H1 (cell line): ENCODE results near the gene ADGRB3. TPM values are rescaled to one million over a fixed set of nuclear protein-coding genes. Genes with fewer than 3 reads are reported as not detected.

Experiments
- CTCF ChIA-PET: fragments of 300-600 bp; sonication (Branson Sonifier 250); formaldehyde crosslinking; loops from one replicate; lab custom pipeline; 2021; ENCODE audit not compliant: partially characterized antibody; lab: Charles Lee
- POLR2A ChIA-PET: fragments of 300-600 bp; sonication (Branson Sonifier 250); formaldehyde crosslinking; loops from one replicate; lab custom pipeline; 2021; ENCODE audit warnings: inconsistent platforms; ENCODE audit not compliant: partially characterized antibody; lab: Charles Lee
- DNase-seq, 2 experiments: peaks; one replicate each; pipeline versions ENCODE4 v3.0.0 to v3.0.0-alpha.2; 2010 to 2022; ENCODE audit warnings: low spot score in 2 of 2, low read depth in 1 of 2, mixed read lengths in 1 of 2
- FAIRE-seq: peaks from 2 replicates; lab custom pipeline; 2011; peaks lifted over from hg19 to GRCh38; lab: Jason Lieb, UNC
- H2AFZ ChIP-seq: 2 replicates; pipeline ENCODE4 v1.8.1; 2012; ENCODE audit warnings: low read length, inconsistent platforms
- H2AK5ac ChIP-seq: 2 replicates; pipeline ENCODE4 v1.6.1; 2013; ENCODE audit warnings: low read depth, low read length
- H2BK120ac ChIP-seq: replicated peaks from 2 replicates; pipeline ENCODE3; 2013; ENCODE audit warnings: low read depth, low read length, inconsistent platforms
- H2BK12ac ChIP-seq: 2 replicates; pipeline ENCODE4 v1.6.1; 2013; ENCODE audit warnings: low read depth, low read length
- H2BK15ac ChIP-seq: 2 replicates; pipeline ENCODE4 v1.6.1; 2013; ENCODE audit warnings: low read length
- H2BK20ac ChIP-seq: 2 replicates; pipeline ENCODE4 v1.6.1; 2013; ENCODE audit warnings: low read length
- H2BK5ac ChIP-seq: 2 replicates; pipeline ENCODE4 v1.6.1; 2013; ENCODE audit warnings: low read depth, low read length
- H3K14ac ChIP-seq: 2 replicates; pipeline ENCODE4 v1.6.1; 2013; ENCODE audit warnings: inconsistent platforms; ENCODE audit not compliant: insufficient read length
- H3K18ac ChIP-seq: 2 replicates; pipeline ENCODE4 v1.6.1; 2013; ENCODE audit warnings: low read length; ENCODE audit errors: extremely low read depth
- H3K23ac ChIP-seq: 2 replicates; pipeline ENCODE4 v1.6.1; 2013; ENCODE audit warnings: inconsistent platforms; ENCODE audit not compliant: insufficient read length
- H3K23me2 ChIP-seq: 2 replicates; pipeline ENCODE4 v1.6.1; 2013; ENCODE audit warnings: low read depth, low read length
- H3K27ac ChIP-seq: 2 replicates; pipeline ENCODE4 v1.6.1; 2011; ENCODE audit warnings: low read depth, low read length, inconsistent platforms
- H3K27me3 ChIP-seq, 4 experiments: replicated peaks in 1 of 4; 1 replicate in 1 of 4; 2 replicates in 3 of 4; pipeline versions ENCODE4 v1.6.1 to v1.8.1; 2011 to 2013; ENCODE audit warnings: low read length in 3 of 4, mild to moderate bottlenecking in 3 of 4, inconsistent platforms in 2 of 4, mixed read lengths in 2 of 4, moderate library complexity in 1 of 4; ENCODE audit not compliant: control insufficient read depth in 3 of 4, insufficient read depth in 3 of 4; ENCODE audit errors: extremely low read depth in 1 of 4
- H3K36me3 ChIP-seq, 4 experiments: 2 replicates each; pipeline versions ENCODE4 v1.6.1 to v1.8.1; 2011 to 2013; ENCODE audit warnings: mild to moderate bottlenecking in 4 of 4, low read length in 3 of 4, moderate library complexity in 2 of 4, control low read depth in 1 of 4, inconsistent platforms in 1 of 4; ENCODE audit not compliant: insufficient read depth in 4 of 4, control insufficient read depth in 2 of 4
- H3K4ac ChIP-seq: replicated peaks from 2 replicates; pipeline ENCODE3; 2013; ENCODE audit warnings: low read length, low read depth, mixed read lengths, inconsistent platforms; ENCODE audit not compliant: insufficient read length
- H3K4me1 ChIP-seq, 4 experiments: replicated peaks in 1 of 4; 1 replicate in 1 of 4; 2 replicates in 3 of 4; pipeline versions ENCODE4 v1.6.1 to v1.8.1; 2011 to 2013; ENCODE audit warnings: low read length in 3 of 4, inconsistent platforms in 2 of 4, mixed read lengths in 1 of 4; ENCODE audit not compliant: insufficient read depth in 4 of 4, control insufficient read depth in 3 of 4
- H3K4me2 ChIP-seq, 2 experiments: 2 replicates each; pipeline versions ENCODE4 v1.6.1 to v1.8.1; 2011 to 2013; ENCODE audit warnings: low read depth in 2 of 2, low read length in 2 of 2, control low read depth in 1 of 2, inconsistent platforms in 1 of 2, mild to moderate bottlenecking in 1 of 2; ENCODE audit not compliant: insufficient read depth in 1 of 2
- H3K4me3 ChIP-seq, 4 experiments: fragments of 200-600, 300-600 bp in 1 of 4; sonication (generic), shearing (Covaris generic), sonication (Bioruptor Twin) in 1 of 4; 2 replicates each; pipeline versions ENCODE4 v1.5.1 to v1.8.1; 2011 to 2016; ENCODE audit warnings: low read length in 4 of 4, low read depth in 3 of 4, control low read depth in 2 of 4, inconsistent platforms in 2 of 4, mild to moderate bottlenecking in 2 of 4, mixed read lengths in 1 of 4, moderate library complexity in 1 of 4; ENCODE audit not compliant: insufficient read depth in 2 of 4; ENCODE audit errors: extremely low read depth in 1 of 4
- H3K56ac ChIP-seq: replicated peaks from 2 replicates; pipeline ENCODE3; 2013; ENCODE audit warnings: low read depth, mild to moderate bottlenecking, mixed read lengths, low read length, inconsistent platforms; ENCODE audit not compliant: insufficient read length
- H3K79me1 ChIP-seq: 2 replicates; pipeline ENCODE4 v1.6.1; 2013; ENCODE audit warnings: low read depth, low read length, control low read depth
- H3K79me2 ChIP-seq, 2 experiments: 2 replicates each; pipeline versions ENCODE4 v1.6.1 to v1.8.1; 2012 to 2013; ENCODE audit warnings: low read length in 2 of 2, mild to moderate bottlenecking in 2 of 2, inconsistent platforms in 1 of 2; ENCODE audit not compliant: insufficient read depth in 2 of 2, control insufficient read depth in 1 of 2
- H3K9ac ChIP-seq, 4 experiments: replicated peaks in 1 of 4; 1 replicate in 1 of 4; 2 replicates in 3 of 4; pipeline versions ENCODE4 v1.6.1 to v1.8.1; 2011 to 2013; ENCODE audit warnings: low read depth in 3 of 4, low read length in 3 of 4, control low read depth in 2 of 4, mild to moderate bottlenecking in 2 of 4, moderate library complexity in 2 of 4, inconsistent platforms in 1 of 4; ENCODE audit errors: extremely low read depth in 1 of 4
- H3K9me3 ChIP-seq, 2 experiments: 2 replicates each; pipeline versions ENCODE4 v1.6.1 to v1.8.1; 2012 to 2013; ENCODE audit warnings: mild to moderate bottlenecking in 2 of 2, moderate library complexity in 2 of 2, control low read depth in 1 of 2, inconsistent platforms in 1 of 2, low read depth in 1 of 2, low read length in 1 of 2, mixed read lengths in 1 of 2; ENCODE audit not compliant: insufficient read depth in 2 of 2
- H4K20me1 ChIP-seq, 2 experiments: replicated peaks in 1 of 2; 2 replicates each; pipeline versions ENCODE3 to v1.8.1; 2011 to 2013; ENCODE audit warnings: inconsistent platforms in 2 of 2, low read length in 2 of 2, mild to moderate bottlenecking in 1 of 2; ENCODE audit not compliant: insufficient read depth in 2 of 2, control insufficient read depth in 1 of 2
- H4K5ac ChIP-seq: 2 replicates; pipeline ENCODE4 v1.6.1; 2013; ENCODE audit warnings: low read length, low read depth, mixed read lengths, inconsistent platforms; ENCODE audit not compliant: insufficient read length
- H4K8ac ChIP-seq: 2 replicates; pipeline ENCODE4 v1.8.0; 2013; ENCODE audit warnings: mild to moderate bottlenecking, moderate library complexity, low read length, inconsistent platforms; ENCODE audit not compliant: insufficient read depth; ENCODE audit errors: extremely low read depth
- H4K91ac ChIP-seq: replicated peaks from 2 replicates; pipeline ENCODE3; 2013; ENCODE audit warnings: low read length, mixed read lengths, inconsistent platforms; ENCODE audit not compliant: insufficient read length
- ATF2 ChIP-seq: IDR thresholded peaks from 2 replicates; pipeline ENCODE4 v1.6.1; 2012; ENCODE audit warnings: low read length, inconsistent platforms
- CHD2 ChIP-seq: IDR thresholded peaks from 2 replicates; pipeline ENCODE4 v1.6.1; 2012; ENCODE audit warnings: low read length, improper control_type of control experiment
- EZH2 ChIP-seq: fragments of 200-600 bp; sonication (generic); IDR thresholded peaks from 2 replicates; pipeline ENCODE4 v1.7.1; 2012; ENCODE audit warnings: low read depth, mild to moderate bottlenecking, moderate library complexity, low read length, inconsistent platforms; ENCODE audit not compliant: severe bottlenecking
- GTF2F1 ChIP-seq: IDR thresholded peaks from 2 replicates; pipeline ENCODE4 v1.6.1; 2012; ENCODE audit warnings: low read depth, low read length, improper control_type of control experiment, borderline replicate concordance
- KDM4A ChIP-seq: IDR thresholded peaks from one replicate; pipeline ENCODE4 v1.7.1; 2012; ENCODE audit warnings: low read depth, mild to moderate bottlenecking, moderate library complexity, low read length, inconsistent platforms; ENCODE audit not compliant: severe bottlenecking
- MAFK ChIP-seq: IDR thresholded peaks from 2 replicates; pipeline ENCODE4 v1.6.1; 2012; ENCODE audit warnings: low read depth, mild to moderate bottlenecking, improper control_type of control experiment, low read length
- MAX ChIP-seq: IDR thresholded peaks from 2 replicates; pipeline ENCODE4 v1.6.1; 2012; ENCODE audit warnings: inconsistent platforms
- PHF8 ChIP-seq: fragments of 200-600 bp; sonication (generic); conservative IDR thresholded peaks from 2 replicates; pipeline ENCODE4 v1.7.1; 2012; ENCODE audit warnings: low read depth, mild to moderate bottlenecking, inconsistent platforms, low read length, moderate library complexity
- POLR2A ChIP-seq, 2 experiments: IDR thresholded peaks; 1 replicate in 1 of 2; 2 replicates in 1 of 2; pipeline ENCODE4 v1.6.1; 2011; ENCODE audit warnings: low read depth in 2 of 2, low read length in 2 of 2, mild to moderate bottlenecking in 2 of 2; ENCODE audit errors: control extremely low read depth in 1 of 2
- SIN3A ChIP-seq, 2 experiments: IDR thresholded peaks in 1 of 2; conservative IDR thresholded peaks in 1 of 2; 2 replicates each; pipeline ENCODE4 v1.6.1; 2011 to 2012; ENCODE audit warnings: low read length in 2 of 2, improper control_type of control experiment in 1 of 2, low read depth in 1 of 2, mild to moderate bottlenecking in 1 of 2
- SIX5 ChIP-seq: IDR thresholded peaks from 2 replicates; pipeline ENCODE4 v1.6.1; 2011; ENCODE audit warnings: mild to moderate bottlenecking, low read depth, low read length
- TCF12 ChIP-seq: IDR thresholded peaks from 2 replicates; pipeline ENCODE4 v1.6.1; 2011; ENCODE audit warnings: low read depth, mild to moderate bottlenecking, low read length
- TEAD4 ChIP-seq: IDR thresholded peaks from 2 replicates; pipeline ENCODE4 v1.6.1; 2012; ENCODE audit warnings: low read depth, low read length, inconsistent platforms, mixed read lengths
- YY1 ChIP-seq: IDR thresholded peaks from 2 replicates; pipeline ENCODE4 v1.6.1; 2011; ENCODE audit warnings: low read depth, mild to moderate bottlenecking, low read length
- WGBS, 2 experiments: shearing (Covaris generic) in 1 of 2; methylation state at CpG; one replicate each; pipeline versions ENCODE4 v1.1.6 to v1.1.7; 2013 to 2015; ENCODE audit warnings: low lambda C conversion rate in 2 of 2, mixed read lengths in 2 of 2, inconsistent platforms in 1 of 2, low coverage in 1 of 2, missing lambda C conversion rate in 1 of 2; ENCODE audit not compliant: insufficient replicate concordance in 2 of 2, insufficient coverage in 1 of 2, insufficient read length in 1 of 2; ENCODE audit errors: extremely low coverage in 1 of 2, missing lambda C conversion rate in 1 of 2; 5-methylcytosine and 5-hydroxymethylcytosine counted together
- polyA plus RNA-seq, 7 experiments: library from polyadenylated mRNA; depleted of rRNA in 3 of 7; stranded (reverse) in 5 of 7; unstranded in 2 of 7; fragments of >200 nt in 5 of 7; fragments of 200-250 nt in 2 of 7; gene quantifications; 1 replicate in 5 of 7; 2 replicates in 1 of 7; 4 replicates in 1 of 7; pipeline versions ENCODE4 v1.2.1 to v1.2.3, GENCODE V29; 2011 to 2013; ENCODE audit warnings: missing spikeins in 2 of 7, mixed read lengths in 2 of 7
- total RNA-seq: library from RNA; stranded (reverse); fragmentation: NEBNext Ultra II Directional; extraction: Animal tissue kit (Norgen Biotek cat#: 25700); gene quantifications from 2 replicates; pipeline ENCODE4 v1.2.1, GENCODE V29; 2021

The ADGRB3 gene
- total and polyA plus RNA-seq, 2 of the 8 experiments (the other 6 are each of a cell fraction or from before 2014, with no cell fraction given), result 0.35 to 1.2 TPM

- H3K4me2 ChIP-seq, result no peak overlapping the region
- no peak for FAIRE-seq
- TF ChIP-seq MAX (no peak), YY1 (no peak), TCF12 (no peak), GTF2F1 (no peak), EZH2 (no peak), SIN3A (conservative IDR thresholded peaks at IDR 0.05 in 1 of 2, IDR thresholded peaks at IDR 0.05 in 1 of 2; ENCODE audit: low read depth in 1 of 2, low read length in 2 of 2) (no peak), MAFK (no peak), TEAD4 (no peak), POLR2A (IDR thresholded peaks at IDR 0.05; ENCODE audit: control extremely low read depth in 1 of 2, low read depth in 2 of 2, low read length in 2 of 2) (no peak), PHF8 (no peak), KDM4A (no peak), CHD2 (no peak), SIX5 (no peak), ATF2 (no peak)
These were observed 603.0 kb downstream of the ADGRB3 start for GRCh38 chr6:69238067-69238466.

More at GRCh38 chr6:69238067-69238466, 603.0 kb downstream of the ADGRB3 start:
- no peaks in the 10 kb centered on the region for H4K20me1 ChIP-seq
- H3K79me1 ChIP-seq, result no peaks in the 10 kb centered on the region
- no peak overlapping the region for H2AK5ac ChIP-seq
- no peak overlapping the region for H3K9ac ChIP-seq
- no peak overlapping the region for H3K23ac ChIP-seq
- no peak overlapping the region for H2BK120ac ChIP-seq
- no peak overlapping the region for H3K4me3 ChIP-seq
- no peaks in the 10 kb centered on the region for H3K4me1 ChIP-seq
- no peak overlapping the region for H4K91ac ChIP-seq
- no peak overlapping the region for H3K18ac ChIP-seq
- H2BK5ac ChIP-seq, result no peak overlapping the region
- CTCF ChIA-PET, result no interaction called here
- no peaks in the 10 kb centered on the region for H3K9me3 ChIP-seq
- no peak overlapping the region for H4K5ac ChIP-seq
- H2BK20ac ChIP-seq, result no peak overlapping the region
- no peak overlapping the region for H2BK12ac ChIP-seq
- no peaks in the 10 kb centered on the region for H3K27me3 ChIP-seq
- H3K14ac ChIP-seq, result no peak overlapping the region
- H3K79me2 ChIP-seq, result no peaks in the 10 kb centered on the region
- no peak overlapping the region for H3K4ac ChIP-seq
- 0 out of 2 replicates have a peak overlapping the region, but pooled peaks have one; percentile 67 for H2AFZ ChIP-seq
- DNase-seq, result no peak
- no peak overlapping the region for H2BK15ac ChIP-seq
- H3K36me3 ChIP-seq, result no peaks in the 10 kb centered on the region
- no peak overlapping the region for H4K8ac ChIP-seq
- no peak overlapping the region for H3K27ac ChIP-seq
- WGBS, 2 experiments, result 64% methylated on average over 1 of the region's 1 CpG; no CpG with 5 or more reads in 1 of the 2 experiments
- no peaks in the 10 kb centered on the region for H3K23me2 ChIP-seq
- POLR2A ChIA-PET, result no interaction called here
- H3K56ac ChIP-seq, result no peak overlapping the region
